Endothelial cell (in vitro differentiated cells): Measurements from ENCODE around the gene CHCHD6. TPM values are rescaled to one million over a fixed set of nuclear protein-coding genes. Genes with fewer than 3 reads are reported as not detected.

Experiments used
- DNase-seq: peaks from one replicate; pipeline ENCODE4 v3.0.0; 2021; ENCODE audit warnings: low spot score
- H3K27ac Mint-ChIP-seq: one replicate; pipeline ENCODE4 v1.8.0; 2021; ENCODE audit warnings: mixed read lengths, inconsistent platforms; ENCODE audit not compliant: unreplicated experiment
- H3K27me3 Mint-ChIP-seq: one replicate; pipeline ENCODE4 v1.8.0; 2021; ENCODE audit warnings: mild to moderate bottlenecking, moderate library complexity, mixed read lengths, inconsistent platforms; ENCODE audit not compliant: unreplicated experiment
- H3K36me3 Mint-ChIP-seq: one replicate; pipeline ENCODE4 v1.8.0; 2021; ENCODE audit warnings: mild to moderate bottlenecking, low read depth, mixed read lengths, inconsistent platforms; ENCODE audit not compliant: unreplicated experiment
- H3K4me1 Mint-ChIP-seq: one replicate; pipeline ENCODE4 v1.8.0; 2021; ENCODE audit warnings: mild to moderate bottlenecking, mixed read lengths, inconsistent platforms; ENCODE audit not compliant: unreplicated experiment
- H3K4me3 Mint-ChIP-seq: one replicate; pipeline ENCODE4 v1.8.0; 2021; ENCODE audit warnings: mild to moderate bottlenecking, mixed read lengths, inconsistent platforms; ENCODE audit not compliant: unreplicated experiment
- H3K9me3 Mint-ChIP-seq: one replicate; pipeline ENCODE4 v1.8.0; 2021; ENCODE audit warnings: mixed read lengths, inconsistent platforms; ENCODE audit not compliant: unreplicated experiment
- CTCF ChIP-seq: fragments of 200-600 bp; sonication (generic); IDR thresholded peaks from one replicate; pipeline ENCODE4 v1.5.0; 2021; ENCODE audit warnings: antibody characterized with exemption; ENCODE audit not compliant: unreplicated experiment
- total RNA-seq: library from RNA; stranded (reverse); fragmentation: NEBNext Ultra II Directional; extraction: Animal tissue kit (Norgen Biotek cat#: 25700); gene quantifications from one replicate; pipeline ENCODE4 v1.2.1, GENCODE V29; 2021; ENCODE audit not compliant: unreplicated experiment

CHCHD6 gene
- total RNA-seq, 1 donor from 2014 or later, result 9.2 TPM

DNA sequence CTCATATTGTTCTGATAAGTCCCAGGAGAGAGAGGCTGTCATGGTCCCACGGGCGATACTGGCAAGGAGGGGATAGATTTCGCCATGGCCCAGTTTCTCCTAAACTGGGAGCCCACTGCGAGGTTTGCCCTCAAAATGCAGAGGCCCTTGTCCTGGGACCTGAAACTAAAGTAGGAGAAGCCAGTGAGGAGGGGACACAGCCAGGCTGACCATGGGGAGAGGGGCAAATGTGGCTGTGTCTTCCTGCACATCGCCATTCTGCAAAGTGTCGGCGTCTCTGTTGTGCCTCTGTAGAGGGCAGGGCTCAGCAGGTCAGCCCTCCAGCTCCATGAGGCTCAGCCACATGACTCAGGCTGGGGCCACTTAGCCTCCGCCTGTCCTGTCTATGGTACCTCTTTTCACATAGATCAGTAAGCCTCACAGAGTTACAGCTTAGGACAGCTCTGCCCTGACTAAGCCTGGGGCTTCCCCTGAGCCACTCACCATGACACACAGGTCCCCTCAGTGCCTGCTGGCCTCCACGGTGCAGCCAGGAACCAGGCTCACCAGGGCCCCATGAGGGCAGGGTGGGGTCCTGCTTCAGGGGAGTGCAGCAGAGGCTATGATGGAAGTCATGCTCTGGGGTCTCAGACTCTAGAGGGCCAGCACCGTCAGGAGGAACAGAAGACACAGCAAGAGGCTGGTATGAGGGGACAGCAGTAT is 250.3 kb downstream of the CHCHD6 start:
- Mint-ChIP-seq H3K4me3 (no peak overlapping the region), H3K4me1 (no peaks in the 10 kb centered on the region), H3K36me3 (peaks cover 4% of the 10 kb centered on the region), H3K27ac (no peak overlapping the region), H3K27me3 (peaks cover 14% of the 10 kb centered on the region), H3K9me3 (no peaks in the 10 kb centered on the region)
- TF ChIP-seq CTCF, result no peak
- no peak for DNase-seq

GRCh38 chr3:126955004-126955790 is 251.2 kb downstream of the CHCHD6 start:
- H3K27ac Mint-ChIP-seq, result no peak overlapping the region
- peaks cover 16% of the 10 kb centered on the region for H3K27me3 Mint-ChIP-seq
- H3K4me1 Mint-ChIP-seq, result peaks cover 3% of the 10 kb centered on the region
- peaks cover 4% of the 10 kb centered on the region for H3K36me3 Mint-ChIP-seq
- no peak overlapping the region for H3K4me3 Mint-ChIP-seq
- H3K9me3 Mint-ChIP-seq, result no peaks in the 10 kb centered on the region
- no peak for TF ChIP-seq CTCF
- no peak for DNase-seq

GRCh38 chr3:126956361-126956760 is 252.3 kb downstream of the CHCHD6 start:
- H3K4me1 Mint-ChIP-seq, result peaks cover 6% of the 10 kb centered on the region
- no peaks in the 10 kb centered on the region for H3K9me3 Mint-ChIP-seq
- no peak for TF ChIP-seq CTCF
- no peak overlapping the region for H3K4me3 Mint-ChIP-seq
- H3K27me3 Mint-ChIP-seq, result peaks cover 16% of the 10 kb centered on the region
- H3K27ac Mint-ChIP-seq, result no peak overlapping the region
- DNase-seq, result no peak
- peaks cover 4% of the 10 kb centered on the region for H3K36me3 Mint-ChIP-seq

GRCh38 chr3:126956866-126957650 is 253.0 kb downstream of the CHCHD6 start:
- no peaks in the 10 kb centered on the region for H3K9me3 Mint-ChIP-seq
- peaks cover 4% of the 10 kb centered on the region for H3K36me3 Mint-ChIP-seq
- H3K27me3 Mint-ChIP-seq, result peaks cover 16% of the 10 kb centered on the region
- no peak overlapping the region for H3K27ac Mint-ChIP-seq
- H3K4me3 Mint-ChIP-seq, result no peak overlapping the region
- no peak for TF ChIP-seq CTCF
- DNase-seq, result no peak
- peaks cover 6% of the 10 kb centered on the region for H3K4me1 Mint-ChIP-seq
